HepG2 (cell line): ENCODE measurements around the gene NELFCD. TPM values are rescaled to one million over a fixed set of nuclear protein-coding genes. Genes with fewer than 3 reads are reported as not detected.
A peak's percentile ranks its signal among the peaks of the same experiment; 100 is the strongest.

ENCODE experiments used
- AGO1 ChIP-seq: fragments of 200-400 bp; formaldehyde crosslinking; IDR thresholded peaks from 2 replicates; pipeline ENCODE4 v1.6.1; 2017; ENCODE audit warnings: mild to moderate bottlenecking, low read depth, low read length, moderate library complexity; ENCODE audit not compliant: poor library complexity, severe bottlenecking
- TEAD3 ChIP-seq: optimal IDR thresholded peaks from 2 replicates; pipeline ENCODE3; 2016; ENCODE audit warnings: borderline replicate concordance
- ZNF644 ChIP-seq: IDR thresholded peaks from 2 replicates; pipeline ENCODE4 v1.6.1; 2016; ENCODE audit warnings: low read depth
- polyA plus RNA-seq, 8 experiments: library from polyadenylated mRNA; depleted of rRNA in 3 of 8; stranded (reverse) in 7 of 8; unstranded in 1 of 8; fragments of >200 nt; fragmentation: Illumina TruSeq in 4 of 8; extraction: Trizol in 4 of 8; gene quantifications; 2 replicates each; pipeline versions ENCODE4 v1.2.1 to v1.2.3, GENCODE V29; 2011 to 2016; ENCODE audit warnings: low read depth in 4 of 8, missing spikeins in 1 of 8, mixed read lengths in 1 of 8; ENCODE audit not compliant: insufficient read depth in 1 of 8
- total RNA-seq, 5 experiments: library from RNA; depleted of rRNA; stranded (reverse); fragments of >200 nt; fragmentation: Illumina TruSeq; extraction: Trizol; gene quantifications; 2 replicates each; pipeline ENCODE4 v1.2.3, GENCODE V29; 2016; ENCODE audit warnings: low read depth in 1 of 5
- TF ChIP-seq, protein P1 (sequence below): sonication (generic); formaldehyde crosslinking; conservative IDR thresholded peaks from 2 replicates; pipeline ENCODE4 v1.4.0; 2020; ENCODE audit warnings: mild to moderate bottlenecking, missing genetic modification reagents, moderate library complexity
- TF ChIP-seq, protein P2 (sequence below): sonication (generic); formaldehyde crosslinking; IDR thresholded peaks from 2 replicates; pipeline ENCODE4 v1.4.0; 2020; ENCODE audit warnings: missing genetic modification reagents, mild to moderate bottlenecking, borderline replicate concordance
- TF ChIP-seq, protein P3 (sequence below): sonication (generic); formaldehyde crosslinking; IDR thresholded peaks from 2 replicates; pipeline ENCODE4 v1.5.0; 2020; ENCODE audit warnings: missing genetic modification reagents
- TF ChIP-seq, protein P4 (sequence below): sonication (generic); formaldehyde crosslinking; IDR thresholded peaks from 2 replicates; pipeline ENCODE4 v1.4.0; 2020; ENCODE audit warnings: mild to moderate bottlenecking, missing genetic modification reagents
- TF ChIP-seq, protein P5 (sequence below): sonication (generic); formaldehyde crosslinking; IDR thresholded peaks from 2 replicates; pipeline ENCODE4 v1.5.1; 2020; ENCODE audit warnings: mild to moderate bottlenecking, missing genetic modification reagents, borderline replicate concordance

The NELFCD gene
- total and polyA plus RNA-seq, 2 of the 13 experiments (the other 11 are each of a cell fraction or from before 2014, with no cell fraction given), result 159 to 203 TPM

DNA sequence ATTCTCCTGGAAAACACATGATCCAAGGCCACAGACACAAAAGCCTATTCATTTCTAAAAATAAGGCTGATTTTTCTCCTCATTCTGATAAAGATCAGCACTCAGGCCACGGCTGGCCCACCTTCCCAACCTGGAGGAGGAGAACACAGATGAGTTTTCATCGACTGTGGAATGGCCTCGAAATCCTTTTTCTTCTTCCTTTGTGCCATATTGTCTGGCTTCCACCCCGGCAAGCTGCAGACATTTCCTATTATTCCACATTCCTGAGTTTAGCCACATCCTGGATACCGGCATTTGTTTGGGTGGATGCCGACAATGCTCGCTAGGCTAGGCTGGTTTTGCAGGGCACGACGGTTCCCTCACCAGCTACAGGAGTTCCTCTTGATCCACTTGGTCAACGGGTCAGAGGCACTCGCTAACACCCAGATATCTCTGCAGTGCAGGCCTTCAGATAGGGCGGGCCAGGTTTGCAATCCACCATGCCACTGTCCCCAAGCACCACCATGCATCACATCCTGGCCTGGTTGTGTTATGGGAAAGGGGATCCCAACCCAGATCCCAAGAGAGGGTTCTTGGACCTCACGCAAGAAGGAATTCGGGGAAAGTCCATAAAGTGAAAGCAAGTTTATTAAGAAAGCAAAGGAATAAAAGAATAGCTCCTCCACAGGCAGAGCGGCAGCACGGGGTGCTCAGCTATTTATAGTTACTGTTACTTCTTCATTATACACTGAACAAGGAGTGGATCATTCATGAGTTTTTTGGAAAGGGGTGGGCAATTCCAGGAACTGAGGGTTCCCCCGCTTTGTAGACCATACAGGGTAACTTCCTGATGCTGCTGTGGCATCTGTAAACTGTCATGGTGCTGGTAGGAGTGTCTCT lies 30.2 kb downstream of the NELFCD start (continued):
- TF ChIP-seq, protein P1, sequence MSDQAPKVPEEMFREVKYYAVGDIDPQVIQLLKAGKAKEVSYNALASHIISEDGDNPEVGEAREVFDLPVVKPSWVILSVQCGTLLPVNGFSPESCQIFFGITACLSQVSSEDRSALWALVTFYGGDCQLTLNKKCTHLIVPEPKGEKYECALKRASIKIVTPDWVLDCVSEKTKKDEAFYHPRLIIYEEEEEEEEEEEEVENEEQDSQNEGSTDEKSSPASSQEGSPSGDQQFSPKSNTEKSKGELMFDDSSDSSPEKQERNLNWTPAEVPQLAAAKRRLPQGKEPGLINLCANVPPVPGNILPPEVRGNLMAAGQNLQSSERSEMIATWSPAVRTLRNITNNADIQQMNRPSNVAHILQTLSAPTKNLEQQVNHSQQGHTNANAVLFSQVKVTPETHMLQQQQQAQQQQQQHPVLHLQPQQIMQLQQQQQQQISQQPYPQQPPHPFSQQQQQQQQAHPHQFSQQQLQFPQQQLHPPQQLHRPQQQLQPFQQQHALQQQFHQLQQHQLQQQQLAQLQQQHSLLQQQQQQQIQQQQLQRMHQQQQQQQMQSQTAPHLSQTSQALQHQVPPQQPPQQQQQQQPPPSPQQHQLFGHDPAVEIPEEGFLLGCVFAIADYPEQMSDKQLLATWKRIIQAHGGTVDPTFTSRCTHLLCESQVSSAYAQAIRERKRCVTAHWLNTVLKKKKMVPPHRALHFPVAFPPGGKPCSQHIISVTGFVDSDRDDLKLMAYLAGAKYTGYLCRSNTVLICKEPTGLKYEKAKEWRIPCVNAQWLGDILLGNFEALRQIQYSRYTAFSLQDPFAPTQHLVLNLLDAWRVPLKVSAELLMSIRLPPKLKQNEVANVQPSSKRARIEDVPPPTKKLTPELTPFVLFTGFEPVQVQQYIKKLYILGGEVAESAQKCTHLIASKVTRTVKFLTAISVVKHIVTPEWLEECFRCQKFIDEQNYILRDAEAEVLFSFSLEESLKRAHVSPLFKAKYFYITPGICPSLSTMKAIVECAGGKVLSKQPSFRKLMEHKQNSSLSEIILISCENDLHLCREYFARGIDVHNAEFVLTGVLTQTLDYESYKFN (CRISPR knock-in tag), result no peak; the same call in none of the 2 replicates
- TF ChIP-seq TEAD3 (CRISPR knock-in tag) (peak; percentile 85), AGO1 (no peak), ZNF644 (peak; percentile 48; the same call in 1 of the 2 replicates)
- TF ChIP-seq, protein P2, sequence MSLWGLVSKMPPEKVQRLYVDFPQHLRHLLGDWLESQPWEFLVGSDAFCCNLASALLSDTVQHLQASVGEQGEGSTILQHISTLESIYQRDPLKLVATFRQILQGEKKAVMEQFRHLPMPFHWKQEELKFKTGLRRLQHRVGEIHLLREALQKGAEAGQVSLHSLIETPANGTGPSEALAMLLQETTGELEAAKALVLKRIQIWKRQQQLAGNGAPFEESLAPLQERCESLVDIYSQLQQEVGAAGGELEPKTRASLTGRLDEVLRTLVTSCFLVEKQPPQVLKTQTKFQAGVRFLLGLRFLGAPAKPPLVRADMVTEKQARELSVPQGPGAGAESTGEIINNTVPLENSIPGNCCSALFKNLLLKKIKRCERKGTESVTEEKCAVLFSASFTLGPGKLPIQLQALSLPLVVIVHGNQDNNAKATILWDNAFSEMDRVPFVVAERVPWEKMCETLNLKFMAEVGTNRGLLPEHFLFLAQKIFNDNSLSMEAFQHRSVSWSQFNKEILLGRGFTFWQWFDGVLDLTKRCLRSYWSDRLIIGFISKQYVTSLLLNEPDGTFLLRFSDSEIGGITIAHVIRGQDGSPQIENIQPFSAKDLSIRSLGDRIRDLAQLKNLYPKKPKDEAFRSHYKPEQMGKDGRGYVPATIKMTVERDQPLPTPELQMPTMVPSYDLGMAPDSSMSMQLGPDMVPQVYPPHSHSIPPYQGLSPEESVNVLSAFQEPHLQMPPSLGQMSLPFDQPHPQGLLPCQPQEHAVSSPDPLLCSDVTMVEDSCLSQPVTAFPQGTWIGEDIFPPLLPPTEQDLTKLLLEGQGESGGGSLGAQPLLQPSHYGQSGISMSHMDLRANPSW (CRISPR knock-in tag), result no peak
- TF ChIP-seq, protein P3, sequence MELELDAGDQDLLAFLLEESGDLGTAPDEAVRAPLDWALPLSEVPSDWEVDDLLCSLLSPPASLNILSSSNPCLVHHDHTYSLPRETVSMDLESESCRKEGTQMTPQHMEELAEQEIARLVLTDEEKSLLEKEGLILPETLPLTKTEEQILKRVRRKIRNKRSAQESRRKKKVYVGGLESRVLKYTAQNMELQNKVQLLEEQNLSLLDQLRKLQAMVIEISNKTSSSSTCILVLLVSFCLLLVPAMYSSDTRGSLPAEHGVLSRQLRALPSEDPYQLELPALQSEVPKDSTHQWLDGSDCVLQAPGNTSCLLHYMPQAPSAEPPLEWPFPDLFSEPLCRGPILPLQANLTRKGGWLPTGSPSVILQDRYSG, result no peak
- TF ChIP-seq, protein P4, sequence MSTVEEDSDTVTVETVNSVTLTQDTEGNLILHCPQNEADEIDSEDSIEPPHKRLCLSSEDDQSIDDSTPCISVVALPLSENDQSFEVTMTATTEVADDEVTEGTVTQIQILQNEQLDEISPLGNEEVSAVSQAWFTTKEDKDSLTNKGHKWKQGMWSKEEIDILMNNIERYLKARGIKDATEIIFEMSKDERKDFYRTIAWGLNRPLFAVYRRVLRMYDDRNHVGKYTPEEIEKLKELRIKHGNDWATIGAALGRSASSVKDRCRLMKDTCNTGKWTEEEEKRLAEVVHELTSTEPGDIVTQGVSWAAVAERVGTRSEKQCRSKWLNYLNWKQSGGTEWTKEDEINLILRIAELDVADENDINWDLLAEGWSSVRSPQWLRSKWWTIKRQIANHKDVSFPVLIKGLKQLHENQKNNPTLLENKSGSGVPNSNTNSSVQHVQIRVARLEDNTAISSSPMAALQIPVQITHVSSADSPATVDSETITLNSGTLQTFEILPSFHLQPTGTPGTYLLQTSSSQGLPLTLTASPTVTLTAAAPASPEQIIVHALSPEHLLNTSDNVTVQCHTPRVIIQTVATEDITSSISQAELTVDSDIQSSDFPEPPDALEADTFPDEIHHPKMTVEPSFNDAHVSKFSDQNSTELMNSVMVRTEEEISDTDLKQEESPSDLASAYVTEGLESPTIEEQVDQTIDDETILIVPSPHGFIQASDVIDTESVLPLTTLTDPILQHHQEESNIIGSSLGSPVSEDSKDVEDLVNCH (CRISPR knock-in tag), result no peak
- TF ChIP-seq, protein P5, sequence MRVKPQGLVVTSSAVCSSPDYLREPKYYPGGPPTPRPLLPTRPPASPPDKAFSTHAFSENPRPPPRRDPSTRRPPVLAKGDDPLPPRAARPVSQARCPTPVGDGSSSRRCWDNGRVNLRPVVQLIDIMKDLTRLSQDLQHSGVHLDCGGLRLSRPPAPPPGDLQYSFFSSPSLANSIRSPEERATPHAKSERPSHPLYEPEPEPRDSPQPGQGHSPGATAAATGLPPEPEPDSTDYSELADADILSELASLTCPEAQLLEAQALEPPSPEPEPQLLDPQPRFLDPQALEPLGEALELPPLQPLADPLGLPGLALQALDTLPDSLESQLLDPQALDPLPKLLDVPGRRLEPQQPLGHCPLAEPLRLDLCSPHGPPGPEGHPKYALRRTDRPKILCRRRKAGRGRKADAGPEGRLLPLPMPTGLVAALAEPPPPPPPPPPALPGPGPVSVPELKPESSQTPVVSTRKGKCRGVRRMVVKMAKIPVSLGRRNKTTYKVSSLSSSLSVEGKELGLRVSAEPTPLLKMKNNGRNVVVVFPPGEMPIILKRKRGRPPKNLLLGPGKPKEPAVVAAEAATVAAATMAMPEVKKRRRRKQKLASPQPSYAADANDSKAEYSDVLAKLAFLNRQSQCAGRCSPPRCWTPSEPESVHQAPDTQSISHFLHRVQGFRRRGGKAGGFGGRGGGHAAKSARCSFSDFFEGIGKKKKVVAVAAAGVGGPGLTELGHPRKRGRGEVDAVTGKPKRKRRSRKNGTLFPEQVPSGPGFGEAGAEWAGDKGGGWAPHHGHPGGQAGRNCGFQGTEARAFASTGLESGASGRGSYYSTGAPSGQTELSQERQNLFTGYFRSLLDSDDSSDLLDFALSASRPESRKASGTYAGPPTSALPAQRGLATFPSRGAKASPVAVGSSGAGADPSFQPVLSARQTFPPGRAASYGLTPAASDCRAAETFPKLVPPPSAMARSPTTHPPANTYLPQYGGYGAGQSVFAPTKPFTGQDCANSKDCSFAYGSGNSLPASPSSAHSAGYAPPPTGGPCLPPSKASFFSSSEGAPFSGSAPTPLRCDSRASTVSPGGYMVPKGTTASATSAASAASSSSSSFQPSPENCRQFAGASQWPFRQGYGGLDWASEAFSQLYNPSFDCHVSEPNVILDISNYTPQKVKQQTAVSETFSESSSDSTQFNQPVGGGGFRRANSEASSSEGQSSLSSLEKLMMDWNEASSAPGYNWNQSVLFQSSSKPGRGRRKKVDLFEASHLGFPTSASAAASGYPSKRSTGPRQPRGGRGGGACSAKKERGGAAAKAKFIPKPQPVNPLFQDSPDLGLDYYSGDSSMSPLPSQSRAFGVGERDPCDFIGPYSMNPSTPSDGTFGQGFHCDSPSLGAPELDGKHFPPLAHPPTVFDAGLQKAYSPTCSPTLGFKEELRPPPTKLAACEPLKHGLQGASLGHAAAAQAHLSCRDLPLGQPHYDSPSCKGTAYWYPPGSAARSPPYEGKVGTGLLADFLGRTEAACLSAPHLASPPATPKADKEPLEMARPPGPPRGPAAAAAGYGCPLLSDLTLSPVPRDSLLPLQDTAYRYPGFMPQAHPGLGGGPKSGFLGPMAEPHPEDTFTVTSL (CRISPR knock-in tag), result no peak
